Thoracic aorta (tissue), 2 donors: Measurements from ENCODE around the gene SLC43A1. TPM values are rescaled to one million over a fixed set of nuclear protein-coding genes. Genes with fewer than 3 reads are reported as not detected.

Experiments used
- ATAC-seq: fragments of 150-250 bp; one replicate; pipeline ENCODE4 v1.8.0; 2017; ENCODE audit warnings: low read depth; ENCODE audit not compliant: insufficient number of reproducible peaks, low FRiP score
- DNase-seq: peaks from one replicate; pipeline ENCODE4 v3.0.0-alpha.2; 2020; ENCODE audit warnings: low spot score
- H3K27ac ChIP-seq, 2 donors: fragments of 200-600 bp; sonication (generic); 1 replicate in 1 of 2; 2 replicates in 1 of 2; pipeline ENCODE4 v1.5.1; 2016; ENCODE audit warnings: mild to moderate bottlenecking in 2 of 2, moderate library complexity in 2 of 2
- H3K27me3 ChIP-seq: fragments of 200-600 bp; sonication (generic); replicated peaks from 2 replicates; pipeline ENCODE4 v1.6.0; 2016; ENCODE audit warnings: mild to moderate bottlenecking; ENCODE audit not compliant: insufficient read depth
- H3K36me3 ChIP-seq: fragments of 200-600 bp; sonication (generic); one replicate; pipeline ENCODE4 v1.5.1; 2016
- H3K4me1 ChIP-seq, 2 donors: fragments of 200-600 bp; sonication (generic); 1 replicate in 1 of 2; 2 replicates in 1 of 2; pipeline versions ENCODE4 v1.5.1 to v1.6.0; 2016; ENCODE audit warnings: low read depth in 2 of 2, mild to moderate bottlenecking in 1 of 2; ENCODE audit not compliant: control insufficient read depth in 1 of 2
- H3K4me3 ChIP-seq: fragments of 200-600 bp; sonication (generic); 2 replicates; pipeline ENCODE4 v1.5.1; 2016; ENCODE audit warnings: mild to moderate bottlenecking
- H3K9me3 ChIP-seq: fragments of 200-600 bp; sonication (generic); 2 replicates; pipeline ENCODE4 v1.5.1; 2016
- total RNA-seq, 2 donors: library from RNA; depleted of rRNA; stranded (reverse); fragments of >200 nt; gene quantifications; one replicate each; pipeline versions ENCODE4 v1.1.0 to v1.2.3, GENCODE V29; 2016
- TF ChIP-seq, protein P1 (sequence below): fragments of 200-600 bp; sonication (generic); IDR thresholded peaks from one replicate; pipeline ENCODE4 v1.5.1; 2019; ENCODE audit warnings: antibody characterized with exemption

The SLC43A1 gene
- total RNA-seq, 2 donors from 2014 or later, result 16.6 to 23.6 TPM

GRCh38 chr11:57516061-57516443 lies 550 bp upstream of the SLC43A1 start:
- H3K4me1 ChIP-seq, result peaks cover 10% of the 10 kb centered on the region in 2 donors
- DNase-seq (no peak), ATAC-seq (no peak)
- no peaks in the 10 kb centered on the region for H3K9me3 ChIP-seq
- peak overlapping the region in 1 of 2 donors; percentile 50 for H3K27ac ChIP-seq
- H3K4me3 ChIP-seq, result peak overlapping the region; percentile 99
- H3K27me3 ChIP-seq, result no peaks in the 10 kb centered on the region
- no peaks in the 10 kb centered on the region for H3K36me3 ChIP-seq
- TF ChIP-seq, protein P1, sequence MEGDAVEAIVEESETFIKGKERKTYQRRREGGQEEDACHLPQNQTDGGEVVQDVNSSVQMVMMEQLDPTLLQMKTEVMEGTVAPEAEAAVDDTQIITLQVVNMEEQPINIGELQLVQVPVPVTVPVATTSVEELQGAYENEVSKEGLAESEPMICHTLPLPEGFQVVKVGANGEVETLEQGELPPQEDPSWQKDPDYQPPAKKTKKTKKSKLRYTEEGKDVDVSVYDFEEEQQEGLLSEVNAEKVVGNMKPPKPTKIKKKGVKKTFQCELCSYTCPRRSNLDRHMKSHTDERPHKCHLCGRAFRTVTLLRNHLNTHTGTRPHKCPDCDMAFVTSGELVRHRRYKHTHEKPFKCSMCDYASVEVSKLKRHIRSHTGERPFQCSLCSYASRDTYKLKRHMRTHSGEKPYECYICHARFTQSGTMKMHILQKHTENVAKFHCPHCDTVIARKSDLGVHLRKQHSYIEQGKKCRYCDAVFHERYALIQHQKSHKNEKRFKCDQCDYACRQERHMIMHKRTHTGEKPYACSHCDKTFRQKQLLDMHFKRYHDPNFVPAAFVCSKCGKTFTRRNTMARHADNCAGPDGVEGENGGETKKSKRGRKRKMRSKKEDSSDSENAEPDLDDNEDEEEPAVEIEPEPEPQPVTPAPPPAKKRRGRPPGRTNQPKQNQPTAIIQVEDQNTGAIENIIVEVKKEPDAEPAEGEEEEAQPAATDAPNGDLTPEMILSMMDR, result no peak

GRCh38 chr11:57514538-57515331 lies 767 bp downstream of the SLC43A1 start:
- Histone ChIP-seq H3K9me3 (no peaks in the 10 kb centered on the region), H3K27ac (peak overlapping the region; percentile 7 to 50), H3K27me3 (no peaks in the 10 kb centered on the region), H3K4me1 (peaks cover 10% of the 10 kb centered on the region in 2 donors), H3K36me3 (no peaks in the 10 kb centered on the region), H3K4me3 (peak overlapping the region; percentile 99)
- ATAC-seq (peak; percentile 45), DNase-seq (no peak)
- TF ChIP-seq, protein P1, result no peak

DNA sequence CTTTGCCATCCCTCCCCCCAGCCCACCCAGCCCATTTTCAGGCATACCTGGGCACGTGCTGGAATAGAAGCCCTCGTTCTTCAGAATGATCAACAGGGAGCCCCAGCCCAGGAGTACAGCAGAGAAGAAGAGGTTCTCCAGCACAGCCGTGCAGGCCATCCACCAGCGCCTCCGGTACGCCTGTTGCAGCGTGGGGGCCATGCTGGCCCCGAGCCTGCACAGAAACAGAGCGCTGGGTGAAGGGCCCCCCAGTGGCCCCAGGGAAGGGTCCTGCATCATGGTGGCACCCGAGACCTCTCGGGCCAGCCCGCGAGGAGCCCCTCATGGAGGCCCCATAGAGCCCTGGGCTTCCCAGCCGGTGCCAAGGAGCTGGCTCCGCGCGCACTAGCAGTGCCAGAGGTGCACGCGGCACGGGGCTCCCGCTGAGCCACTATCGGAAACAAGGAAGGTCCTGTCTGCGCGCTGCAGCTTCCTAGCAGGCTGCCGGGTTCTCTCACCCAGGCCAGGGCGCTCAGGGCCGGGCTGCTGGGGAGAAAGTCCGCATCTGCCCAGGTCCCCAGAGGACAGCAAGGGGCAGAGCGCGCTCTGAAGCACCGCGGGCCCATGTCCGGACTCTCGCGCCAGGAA lies 1.5 kb downstream of the SLC43A1 start:
- no peak for ATAC-seq
- Histone ChIP-seq H3K4me1 (peaks cover 10% of the 10 kb centered on the region in 2 donors), H3K9me3 (no peaks in the 10 kb centered on the region), H3K27me3 (no peaks in the 10 kb centered on the region), H3K4me3 (peak overlapping the region; percentile 99), H3K36me3 (no peaks in the 10 kb centered on the region), H3K27ac (peak overlapping the region in 1 of 2 donors; percentile 50)
- TF ChIP-seq, protein P1, result no peak
- no peak for DNase-seq

DNA sequence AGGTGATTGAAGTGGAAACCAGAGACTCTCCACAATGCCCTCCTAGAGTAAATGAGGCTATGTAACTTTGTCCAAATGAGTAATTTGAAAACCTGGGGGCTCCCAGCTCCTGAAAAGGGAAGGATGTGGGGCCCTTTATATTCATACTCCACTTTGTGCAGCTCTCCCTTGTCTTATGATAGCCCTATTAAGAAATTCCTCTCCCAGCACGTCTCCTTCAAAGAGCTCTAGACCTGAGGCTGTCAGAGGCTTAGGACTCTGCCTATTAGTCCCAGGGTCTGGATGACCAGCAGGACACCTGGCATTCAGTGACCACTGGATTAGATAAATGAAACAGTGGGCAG lies 2.1 kb downstream of the SLC43A1 start:
- H3K36me3 ChIP-seq, result no peaks in the 10 kb centered on the region
- TF ChIP-seq, protein P1, result no peak
- H3K27me3 ChIP-seq, result no peaks in the 10 kb centered on the region
- DNase-seq, result no peak
- no peak overlapping the region for H3K27ac ChIP-seq
- H3K4me1 ChIP-seq, result peaks cover 10% of the 10 kb centered on the region in 2 donors
- no peak for ATAC-seq
- H3K9me3 ChIP-seq, result no peaks in the 10 kb centered on the region
- H3K4me3 ChIP-seq, result no peak overlapping the region

GRCh38 chr11:57512646-57513451 lies 2.7 kb downstream of the SLC43A1 start:
- no peak for ATAC-seq
- Histone ChIP-seq H3K4me1 (peaks cover 10% of the 10 kb centered on the region in 2 donors), H3K9me3 (no peaks in the 10 kb centered on the region), H3K27ac (no peak overlapping the region), H3K27me3 (no peaks in the 10 kb centered on the region), H3K36me3 (no peaks in the 10 kb centered on the region), H3K4me3 (no peak overlapping the region)
- TF ChIP-seq, protein P1, result no peak
- no peak for DNase-seq
